Activated CD4-positive, alpha-beta T cell treated with anti-CD3 and anti-CD28 coated beads, Interleukin-2, amount 10 ng/mL, durations not matched to agents 24 days and 14 days (primary cell): Measurements from ENCODE around the gene DHRS1. TPM values are rescaled to one million over a fixed set of nuclear protein-coding genes. Genes with fewer than 3 reads are reported as not detected.

Source experiments
- DNase-seq: peaks from one replicate; pipeline ENCODE4 v3.0.0; 2022
- H3K27ac Mint-ChIP-seq: one replicate; pipeline ENCODE4 v1.8.0; 2022; ENCODE audit warnings: mild to moderate bottlenecking, mixed read lengths
- H3K27me3 Mint-ChIP-seq: one replicate; pipeline ENCODE4 v1.8.0; 2022; ENCODE audit warnings: mixed read lengths
- H3K36me3 Mint-ChIP-seq: one replicate; pipeline ENCODE4 v1.8.0; 2022; ENCODE audit warnings: low read depth, mild to moderate bottlenecking, mixed read lengths
- H3K4me1 Mint-ChIP-seq: one replicate; pipeline ENCODE4 v1.8.0; 2021; ENCODE audit warnings: mixed read lengths
- H3K4me3 Mint-ChIP-seq: one replicate; pipeline ENCODE4 v1.8.0; 2022; ENCODE audit warnings: mild to moderate bottlenecking, moderate library complexity, mixed read lengths
- H3K9me3 Mint-ChIP-seq: one replicate; pipeline ENCODE4 v1.8.0; 2021; ENCODE audit warnings: mixed read lengths
- intact Hi-C: fragments of 100-400 bp; cut with micrococcal nuclease; formaldehyde crosslinking; loops from one replicate; pipeline ENCODE4 v1.15.1; 2023
- total RNA-seq: library from RNA; stranded (reverse); gene quantifications from 2 replicates; pipeline ENCODE4 v1.2.3, GENCODE V29; 2022

Gene DHRS1
- total RNA-seq, result 10.1 and 10.3 TPM in 2 replicates

GRCh38 chr14:24299255-24300191 is at the start of gene DHRS1, which contains the start of gene NOP9:
Gene DHRS1, minus strand, starts transcription at chr14:24299780. Its CDS starts 674 bp downstream, at chr14:24299106.
Gene NOP9, plus strand, starts transcription at chr14:24299850. Its CDS starts 105 bp downstream, at chr14:24299955.
- H3K4me3 Mint-ChIP-seq, result peak within 1 kb of the TSS; percentile 86
- peak; percentile 98 for DNase-seq
- no peaks in the 10 kb centered on the region for H3K27me3 Mint-ChIP-seq
- H3K4me1 Mint-ChIP-seq, result peaks cover 36% of the 10 kb centered on the region
- H3K27ac Mint-ChIP-seq, result peak within 1 kb of the TSS; percentile 91
- no peaks in the 10 kb centered on the region for H3K9me3 Mint-ChIP-seq
- intact Hi-C loops, result loop anchor here (1.0 to 2.0 kb wide), 4 partner anchors 9 to 153 kb away; partner anchors contain the start of genes CHMP4A, GMPR2, NEDD8 and PSME2
- H3K36me3 Mint-ChIP-seq, result peaks cover 44% of the 10 kb centered on the region

GRCh38 chr14:24348186-24348585 is 48.6 kb upstream of the DHRS1 start:
- no peaks in the 10 kb centered on the region for H3K36me3 Mint-ChIP-seq
- DNase-seq, result no peak
- no peaks in the 10 kb centered on the region for H3K4me1 Mint-ChIP-seq
- intact Hi-C loops, result no loop called here
- H3K4me3 Mint-ChIP-seq, result no peak overlapping the region
- H3K27me3 Mint-ChIP-seq, result peaks cover 67% of the 10 kb centered on the region
- no peaks in the 10 kb centered on the region for H3K9me3 Mint-ChIP-seq
- H3K27ac Mint-ChIP-seq, result no peak overlapping the region

GRCh38 chr14:24347134-24347533 is 47.6 kb upstream of the DHRS1 start:
- Mint-ChIP-seq H3K4me3 (no peak overlapping the region), H3K27me3 (peaks cover 63% of the 10 kb centered on the region), H3K9me3 (no peaks in the 10 kb centered on the region), H3K4me1 (peaks cover 1% of the 10 kb centered on the region), H3K27ac (no peak overlapping the region), H3K36me3 (no peaks in the 10 kb centered on the region)
- intact Hi-C loops, result no loop called here
- no peak for DNase-seq

GRCh38 chr14:24343795-24344660 is 44.4 kb upstream of the DHRS1 start:
- no peak overlapping the region for H3K4me3 Mint-ChIP-seq
- no peaks in the 10 kb centered on the region for H3K9me3 Mint-ChIP-seq
- intact Hi-C loops, result no loop called here
- H3K36me3 Mint-ChIP-seq, result no peaks in the 10 kb centered on the region
- no peak overlapping the region for H3K27ac Mint-ChIP-seq
- no peak for DNase-seq
- H3K27me3 Mint-ChIP-seq, result peaks cover 39% of the 10 kb centered on the region
- peaks cover 9% of the 10 kb centered on the region for H3K4me1 Mint-ChIP-seq

- H3K36me3 Mint-ChIP-seq, result peaks cover 6% of the 10 kb centered on the region
- H3K27ac Mint-ChIP-seq, result no peak overlapping the region
- H3K4me1 Mint-ChIP-seq, result peaks cover 16% of the 10 kb centered on the region
- DNase-seq, result no peak
- H3K4me3 Mint-ChIP-seq, result no peak overlapping the region
- H3K9me3 Mint-ChIP-seq, result no peaks in the 10 kb centered on the region
- intact Hi-C loops, result no loop called here
- peaks cover 34% of the 10 kb centered on the region for H3K27me3 Mint-ChIP-seq
Observed at GRCh38 chr14:24342889-24343288, 43.3 kb upstream of the DHRS1 start.

GRCh38 chr14:24340606-24341005 is 41.0 kb upstream of the DHRS1 start:
- Mint-ChIP-seq H3K4me3 (no peak overlapping the region), H3K36me3 (peaks cover 25% of the 10 kb centered on the region), H3K27ac (no peak overlapping the region), H3K4me1 (peaks cover 23% of the 10 kb centered on the region), H3K27me3 (peaks cover 29% of the 10 kb centered on the region), H3K9me3 (no peaks in the 10 kb centered on the region)
- intact Hi-C loops, result no loop called here
- DNase-seq, result peak; percentile 58

GRCh38 chr14:24339284-24340151 is 39.9 kb upstream of the DHRS1 start, which contains the start of gene RIPK3:
Gene RIPK3, minus strand, starts transcription at chr14:24339991. Its CDS starts 165 bp downstream, at chr14:24339826.
- intact Hi-C loops, result no loop called here
- no peaks in the 10 kb centered on the region for H3K9me3 Mint-ChIP-seq
- peaks cover 28% of the 10 kb centered on the region for H3K27me3 Mint-ChIP-seq
- DNase-seq, result peak; percentile 94
- H3K27ac Mint-ChIP-seq, result peak within 1 kb of the TSS; percentile 70
- H3K4me1 Mint-ChIP-seq, result peaks cover 28% of the 10 kb centered on the region
- H3K36me3 Mint-ChIP-seq, result peaks cover 30% of the 10 kb centered on the region
- peak within 1 kb of the TSS; percentile 93 for H3K4me3 Mint-ChIP-seq

- peaks cover 31% of the 10 kb centered on the region for H3K4me1 Mint-ChIP-seq
- no peak for DNase-seq
- intact Hi-C loops, result no loop called here
- peak overlapping the region; percentile 93 for H3K4me3 Mint-ChIP-seq
- H3K27me3 Mint-ChIP-seq, result peaks cover 28% of the 10 kb centered on the region
- H3K27ac Mint-ChIP-seq, result no peak overlapping the region
- H3K36me3 Mint-ChIP-seq, result peaks cover 30% of the 10 kb centered on the region
- H3K9me3 Mint-ChIP-seq, result no peaks in the 10 kb centered on the region
Observed at GRCh38 chr14:24338843-24339242, 39.3 kb upstream of the DHRS1 start.

GRCh38 chr14:24337824-24338175 is 38.2 kb upstream of the DHRS1 start:
- Mint-ChIP-seq H3K4me3 (peak overlapping the region; percentile 93), H3K27me3 (peaks cover 32% of the 10 kb centered on the region), H3K9me3 (no peaks in the 10 kb centered on the region), H3K4me1 (peaks cover 35% of the 10 kb centered on the region), H3K27ac (no peak overlapping the region), H3K36me3 (peaks cover 30% of the 10 kb centered on the region)
- intact Hi-C loops, result no loop called here
- DNase-seq, result peak; percentile 57

- Mint-ChIP-seq H3K4me3 (peak overlapping the region; percentile 93), H3K36me3 (peaks cover 30% of the 10 kb centered on the region), H3K27ac (no peak overlapping the region), H3K4me1 (peaks cover 37% of the 10 kb centered on the region), H3K9me3 (no peaks in the 10 kb centered on the region), H3K27me3 (peaks cover 31% of the 10 kb centered on the region)
- intact Hi-C loops, result no loop called here
- no peak for DNase-seq
Observed at GRCh38 chr14:24337144-24337823, 37.7 kb upstream of the DHRS1 start.

GRCh38 chr14:24335461-24336171 is 36.0 kb upstream of the DHRS1 start:
- no peak for DNase-seq
- H3K4me3 Mint-ChIP-seq, result peak overlapping the region; percentile 35
- H3K9me3 Mint-ChIP-seq, result no peaks in the 10 kb centered on the region
- H3K27ac Mint-ChIP-seq, result no peak overlapping the region
- peaks cover 31% of the 10 kb centered on the region for H3K27me3 Mint-ChIP-seq
- intact Hi-C loops, result no loop called here
- H3K36me3 Mint-ChIP-seq, result peaks cover 30% of the 10 kb centered on the region
- H3K4me1 Mint-ChIP-seq, result peaks cover 46% of the 10 kb centered on the region
